HG03520 (cell line): ENCODE measurements around the gene NUP153.
"Not testable (repeated sequence)": the region's sequence is repeated elsewhere in the genome, so short reads cannot be mapped to it uniquely, and the experiment has no call there.

Experiments used
- ATAC-seq: cut with Tn5 transposase; IDR thresholded peaks from one replicate; pipeline ENCODE4 v1.9.1; 2021; ENCODE audit warnings: mild to moderate bottlenecking, moderate library complexity; ENCODE audit not compliant: unreplicated experiment

Gene NUP153

GRCh38 chr6:17714879-17715851, 8.4 kb upstream of the NUP153 start:
- ATAC-seq = peak; percentile 91

- no peak for ATAC-seq
Observed at GRCh38 chr6:17714177-17714576, 7.5 kb upstream of the NUP153 start.

- no peak for ATAC-seq
Observed at GRCh38 chr6:17712576-17712975, 5.9 kb upstream of the NUP153 start.

GRCh38 chr6:17710331-17710730, 3.6 kb upstream of the NUP153 start:
- ATAC-seq = no peak

GRCh38 chr6:17709476-17709875, 2.8 kb upstream of the NUP153 start:
- no peak for ATAC-seq

- not testable (repeated sequence) for ATAC-seq
Observed at GRCh38 chr6:17708035-17708434, 1.3 kb upstream of the NUP153 start.

GRCh38 chr6:17707371-17707651, 586 bp upstream of the NUP153 start:
- no peak for ATAC-seq

GRCh38 chr6:17705778-17706579, 746 bp downstream of the NUP153 start:
- ATAC-seq = peak; percentile 50

- ATAC-seq = no peak
Observed at GRCh38 chr6:17705428-17705777, 1.3 kb downstream of the NUP153 start.

GRCh38 chr6:17703256-17703694, 3.5 kb downstream of the NUP153 start:
- ATAC-seq = no peak

- ATAC-seq = no peak
Observed at GRCh38 chr6:17700421-17701416, 6.0 kb downstream of the NUP153 start.

GRCh38 chr6:17691925-17692538, 14.7 kb downstream of the NUP153 start:
- ATAC-seq = no peak

GRCh38 chr6:17688481-17688880, 18.2 kb downstream of the NUP153 start:
- no peak for ATAC-seq

GRCh38 chr6:17687136-17687535, 19.6 kb downstream of the NUP153 start:
- ATAC-seq = no peak

- ATAC-seq = no peak
Observed at GRCh38 chr6:17684134-17684533, 22.6 kb downstream of the NUP153 start.

- ATAC-seq = no peak
Observed at GRCh38 chr6:17683428-17683827, 23.3 kb downstream of the NUP153 start.

GRCh38 chr6:17679726-17680125, 27.0 kb downstream of the NUP153 start:
- no peak for ATAC-seq

- ATAC-seq = no peak
Observed at GRCh38 chr6:17677602-17678001, 29.1 kb downstream of the NUP153 start.

- no peak for ATAC-seq
Observed at GRCh38 chr6:17673543-17674254, 33.0 kb downstream of the NUP153 start.
